ENCODE data around the gene TNFRSF6B.

TNFRSF6B gene

DNA sequence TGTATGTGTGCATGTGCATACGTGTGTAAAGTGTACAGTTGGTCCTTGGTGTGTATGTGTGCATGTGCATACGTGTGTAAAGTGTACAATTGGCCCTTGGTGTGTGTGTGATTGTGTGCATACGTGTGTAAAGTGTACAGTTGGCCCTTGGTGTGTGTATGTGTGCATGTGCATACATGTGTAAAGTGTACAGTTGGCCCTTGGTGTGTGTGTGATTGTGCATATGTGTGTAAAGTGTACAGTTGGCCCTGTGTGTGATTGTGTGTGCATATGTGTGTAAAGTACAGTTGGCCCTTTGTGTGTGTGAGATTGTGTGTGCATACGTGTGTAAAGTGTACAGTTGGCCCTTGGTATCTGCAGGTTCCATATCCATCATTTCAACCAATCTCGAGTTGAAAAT is 35.0 kb downstream of the TNFRSF6B start:
- TF ChIP-seq, protein P1, sequence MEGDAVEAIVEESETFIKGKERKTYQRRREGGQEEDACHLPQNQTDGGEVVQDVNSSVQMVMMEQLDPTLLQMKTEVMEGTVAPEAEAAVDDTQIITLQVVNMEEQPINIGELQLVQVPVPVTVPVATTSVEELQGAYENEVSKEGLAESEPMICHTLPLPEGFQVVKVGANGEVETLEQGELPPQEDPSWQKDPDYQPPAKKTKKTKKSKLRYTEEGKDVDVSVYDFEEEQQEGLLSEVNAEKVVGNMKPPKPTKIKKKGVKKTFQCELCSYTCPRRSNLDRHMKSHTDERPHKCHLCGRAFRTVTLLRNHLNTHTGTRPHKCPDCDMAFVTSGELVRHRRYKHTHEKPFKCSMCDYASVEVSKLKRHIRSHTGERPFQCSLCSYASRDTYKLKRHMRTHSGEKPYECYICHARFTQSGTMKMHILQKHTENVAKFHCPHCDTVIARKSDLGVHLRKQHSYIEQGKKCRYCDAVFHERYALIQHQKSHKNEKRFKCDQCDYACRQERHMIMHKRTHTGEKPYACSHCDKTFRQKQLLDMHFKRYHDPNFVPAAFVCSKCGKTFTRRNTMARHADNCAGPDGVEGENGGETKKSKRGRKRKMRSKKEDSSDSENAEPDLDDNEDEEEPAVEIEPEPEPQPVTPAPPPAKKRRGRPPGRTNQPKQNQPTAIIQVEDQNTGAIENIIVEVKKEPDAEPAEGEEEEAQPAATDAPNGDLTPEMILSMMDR (IDR thresholded peaks at IDR 0.05; ENCODE audit: low read depth, low read length) = no peak
- in situ Hi-C loops (cut with HindIII; ENCODE audit: low sequenced_read_pairs) = no loop called here
- no peak for DNase-seq (ENCODE audit: low read depth, low spot score)
- H3K4me3 ChIP-seq (ENCODE audit: low read depth, low read length) = no peak overlapping the region

DNA sequence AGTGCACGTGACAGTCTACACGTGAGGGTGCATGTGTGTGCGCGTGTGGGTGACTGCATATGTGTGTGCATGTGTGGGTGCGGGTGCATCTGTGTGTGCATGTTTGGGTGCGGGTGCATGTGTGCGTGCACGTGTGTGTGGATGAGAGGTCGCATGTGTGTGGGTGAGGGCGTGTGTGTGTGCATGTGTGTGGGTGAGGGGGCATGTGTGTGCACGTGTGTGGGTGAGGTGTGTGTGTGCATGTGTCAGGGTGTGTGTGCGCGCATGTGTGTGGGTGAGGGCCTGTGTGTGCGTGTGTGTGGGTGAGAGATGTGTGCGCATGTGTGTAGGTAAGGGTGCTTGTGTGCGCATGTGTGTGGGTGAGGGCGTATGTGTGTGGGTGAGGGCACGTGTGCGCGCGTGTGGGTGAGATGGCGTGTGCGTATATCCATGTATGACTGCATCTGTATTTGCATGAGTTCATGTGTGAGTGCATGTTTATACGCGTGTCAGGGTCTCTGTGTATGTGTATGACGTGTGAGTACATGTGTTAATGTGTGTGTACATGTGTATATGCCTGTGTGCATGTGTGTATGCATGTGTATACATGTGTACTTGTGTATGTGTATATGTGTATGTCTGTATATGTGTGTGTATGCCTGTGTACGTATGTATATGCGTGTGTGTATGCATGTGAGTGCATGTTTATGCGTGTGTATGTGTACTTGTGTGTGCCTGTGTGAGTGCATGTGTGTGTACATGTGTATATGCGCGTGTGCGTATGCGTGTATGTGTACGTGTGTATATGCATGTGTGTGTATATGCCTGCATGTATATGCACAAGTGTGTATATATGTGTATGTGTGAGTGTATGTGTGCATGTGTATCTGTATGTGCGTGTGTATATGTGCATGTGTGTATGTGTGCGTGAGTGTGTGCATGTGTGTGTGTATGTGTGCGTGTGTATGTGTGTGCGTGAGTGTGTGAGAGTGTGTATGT is 36.0 kb downstream of the TNFRSF6B start:
- H3K4me3 ChIP-seq (ENCODE audit: low read depth, low read length) = no peak overlapping the region
- TF ChIP-seq, protein P1 (IDR thresholded peaks at IDR 0.05; ENCODE audit: low read depth, low read length) = no peak
- in situ Hi-C loops (cut with HindIII; ENCODE audit: low sequenced_read_pairs) = no loop called here
- DNase-seq (ENCODE audit: low read depth, low spot score) = no peak

- in situ Hi-C loops (cut with HindIII; ENCODE audit: low sequenced_read_pairs) = no loop called here
- TF ChIP-seq, protein P1 (IDR thresholded peaks at IDR 0.05; ENCODE audit: low read depth, low read length) = no peak
- no peak overlapping the region for H3K4me3 ChIP-seq (ENCODE audit: low read depth, low read length)
- no peak for DNase-seq (ENCODE audit: low read depth, low spot score)
Observed at GRCh38 chr20:63733117-63733516, 36.7 kb downstream of the TNFRSF6B start.

GRCh38 chr20:63733579-63734081 is 37.2 kb downstream of the TNFRSF6B start:
- in situ Hi-C loops (cut with HindIII; ENCODE audit: low sequenced_read_pairs) = no loop called here
- no peak overlapping the region for H3K4me3 ChIP-seq (ENCODE audit: low read depth, low read length)
- DNase-seq (ENCODE audit: low read depth, low spot score) = no peak
- TF ChIP-seq, protein P1 (IDR thresholded peaks at IDR 0.05; ENCODE audit: low read depth, low read length) = no peak

GRCh38 chr20:63734111-63734945 is 37.9 kb downstream of the TNFRSF6B start:
- no peak for DNase-seq (ENCODE audit: low read depth, low spot score)
- TF ChIP-seq, protein P1 (IDR thresholded peaks at IDR 0.05; ENCODE audit: low read depth, low read length) = no peak
- in situ Hi-C loops (cut with HindIII; ENCODE audit: low sequenced_read_pairs) = no loop called here
- H3K4me3 ChIP-seq (ENCODE audit: low read depth, low read length) = no peak overlapping the region

Data from astrocyte of the spinal cord (primary cell).